Uterus (tissue), 4 donors: ENCODE data around the gene DOK7. TPM values are rescaled to one million over a fixed set of nuclear protein-coding genes. Genes with fewer than 3 reads are reported as not detected.
"Not testable (repeated sequence)": the region's sequence is repeated elsewhere in the genome, so short reads cannot be mapped to it uniquely, and the experiment has no call there.

Experiments used
- DNase-seq, 2 donors: peaks; one replicate each; pipeline ENCODE4 v3.0.0-alpha.2; 2019 to 2020
- H3K27ac ChIP-seq, 2 donors: fragments of 200-600 bp; sonication (generic); 1 replicate in 1 of 2; 2 replicates in 1 of 2; pipeline ENCODE4 v1.5.1; 2016 to 2018
- H3K27me3 ChIP-seq, 2 donors: fragments of 200-600 bp; sonication (generic); one replicate each; pipeline ENCODE4 v1.5.1; 2018 to 2019; ENCODE audit warnings: control low read depth in 1 of 2
- H3K36me3 ChIP-seq, 2 donors: fragments of 200-600 bp; sonication (generic); one replicate each; pipeline ENCODE4 v1.5.1; 2019; ENCODE audit warnings: control low read depth in 1 of 2
- H3K4me1 ChIP-seq, 2 donors: fragments of 200-600 bp; sonication (generic); one replicate each; pipeline ENCODE4 v1.5.1; 2018 to 2019; ENCODE audit warnings: control low read depth in 1 of 2
- H3K4me3 ChIP-seq, 2 donors: fragments of 200-600 bp; sonication (generic); 1 replicate in 1 of 2; 2 replicates in 1 of 2; pipeline ENCODE4 v1.5.1; 2018 to 2019; ENCODE audit warnings: mild to moderate bottlenecking in 1 of 2
- H3K9me3 ChIP-seq, 2 donors: fragments of 200-600 bp; sonication (generic); one replicate each; pipeline ENCODE4 v1.5.1; 2019; ENCODE audit warnings: control low read depth in 1 of 2
- CTCF ChIP-seq, 4 experiments: fragments of 200-600 bp in 2 of 4; fragments of 450-650 bp in 2 of 4; sonication (generic) in 2 of 4; IDR thresholded peaks; one replicate each; pipeline ENCODE4 v1.5.1; 2016 to 2019; ENCODE audit warnings: antibody characterized with exemption in 4 of 4, mild to moderate bottlenecking in 2 of 4, moderate library complexity in 1 of 4
- POLR2A ChIP-seq, 2 donors: fragments of 450-650 bp; IDR thresholded peaks; one replicate each; pipeline ENCODE4 v1.6.1; 2016; ENCODE audit warnings: antibody characterized with exemption in 2 of 2, mild to moderate bottlenecking in 1 of 2, moderate library complexity in 1 of 2
- intact Hi-C: fragments of 100-400 bp; cut with DNase I; formaldehyde crosslinking; loops from one replicate; pipeline ENCODE4 v1.15.1; 2023; ENCODE audit warnings: low total_unique reads
- total RNA-seq, 4 donors: library from RNA; depleted of rRNA in 3 of 4; stranded (reverse); fragments of >200 nt in 3 of 4; gene quantifications; one replicate each; pipeline versions ENCODE4 v1.1.0 to v1.2.4, GENCODE V29; 2014 to 2023
- donor health status: DM: yes; HTN: yes; CAD: no.

The DOK7 gene
- total RNA-seq, 4 donors from 2014 or later = 0.26 to 3.9 (median 0.85) TPM; not detected in 1

DNA sequence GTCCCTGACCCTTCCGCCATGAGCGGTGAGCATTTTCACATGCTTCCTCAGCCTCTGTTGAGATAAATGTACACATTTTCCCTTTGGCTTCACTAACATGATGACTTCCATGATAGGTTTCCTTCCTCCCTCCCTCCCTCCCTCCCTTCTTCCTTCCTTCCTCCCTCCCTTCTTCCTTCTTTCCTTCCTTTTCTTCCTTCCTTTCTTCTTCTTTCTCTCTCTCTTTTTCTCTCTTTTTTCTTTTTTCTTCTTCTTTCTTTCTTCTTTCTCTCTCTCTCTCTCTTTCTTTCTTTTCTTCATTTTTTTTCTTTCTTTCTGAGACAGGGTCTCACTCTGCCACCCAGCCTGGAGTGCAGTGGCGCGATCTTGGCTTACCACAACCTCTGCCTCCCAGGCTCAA is 12.5 kb upstream of the DOK7 start:
- Histone ChIP-seq H3K36me3 (no peaks in the 10 kb centered on the region), H3K27ac (no peak overlapping the region), H3K9me3 (no peaks in the 10 kb centered on the region), H3K4me3 (no peak overlapping the region), H3K27me3 (no peaks in the 10 kb centered on the region), H3K4me1 (no peaks in the 10 kb centered on the region)
- no peak for DNase-seq
- TF ChIP-seq POLR2A (IDR thresholded peaks at IDR 0.05) = no peak
- TF ChIP-seq CTCF (IDR thresholded peaks at IDR 0.05) = no peak
- intact Hi-C loops = no loop called here

DNA sequence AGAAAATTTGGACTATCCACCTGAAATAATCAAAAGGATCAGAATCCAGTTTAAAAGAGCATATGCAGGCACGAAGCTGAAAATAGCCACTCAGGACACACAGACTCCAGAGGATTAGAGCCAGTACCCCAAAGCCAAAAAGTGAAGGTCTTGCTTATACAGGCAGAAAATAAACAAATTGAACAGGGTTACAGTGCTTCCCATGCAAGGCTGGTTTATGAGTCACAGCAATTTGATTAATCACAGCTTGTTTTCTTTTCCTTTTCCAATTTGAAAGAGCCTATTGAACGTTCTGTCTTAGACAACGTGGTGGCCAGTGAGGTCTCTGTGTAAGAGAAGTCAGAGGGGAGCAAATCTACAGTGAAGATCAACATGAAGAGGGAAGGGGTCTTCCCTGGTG is 11.2 kb upstream of the DOK7 start:
- no peaks in the 10 kb centered on the region for H3K4me1 ChIP-seq
- intact Hi-C loops = no loop called here
- no peak for DNase-seq
- no peaks in the 10 kb centered on the region for H3K27me3 ChIP-seq
- no peaks in the 10 kb centered on the region for H3K36me3 ChIP-seq
- H3K27ac ChIP-seq = no peak overlapping the region
- TF ChIP-seq POLR2A (IDR thresholded peaks at IDR 0.05) = no peak
- no peak for TF ChIP-seq CTCF (IDR thresholded peaks at IDR 0.05)
- H3K4me3 ChIP-seq = no peak overlapping the region
- H3K9me3 ChIP-seq = no peaks in the 10 kb centered on the region

DNA sequence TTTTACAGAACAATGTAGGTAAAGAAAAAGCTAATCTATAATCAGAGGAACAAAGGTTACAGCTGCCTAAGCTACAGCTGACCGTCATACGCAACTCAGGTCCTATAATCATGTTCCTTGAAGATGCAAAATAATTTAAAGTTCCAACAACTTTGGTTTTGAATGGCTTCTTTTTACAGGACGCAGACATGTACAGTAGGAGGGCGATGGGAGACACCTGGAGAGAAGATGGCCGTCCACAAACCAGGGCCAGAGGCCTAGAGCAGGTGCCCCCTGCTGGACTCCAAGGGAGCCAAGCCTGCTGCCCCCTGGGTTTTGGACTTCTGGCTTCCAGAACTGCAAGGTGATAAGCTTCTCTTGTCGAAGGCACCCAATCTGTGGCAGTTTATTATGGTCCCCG is 10.7 kb upstream of the DOK7 start:
- no peaks in the 10 kb centered on the region for H3K36me3 ChIP-seq
- H3K9me3 ChIP-seq = no peaks in the 10 kb centered on the region
- H3K4me1 ChIP-seq = no peaks in the 10 kb centered on the region
- H3K27ac ChIP-seq = no peak overlapping the region
- no peak for DNase-seq
- no peaks in the 10 kb centered on the region for H3K27me3 ChIP-seq
- peak in 1 of 4 experiments; percentile 10 for TF ChIP-seq CTCF (IDR thresholded peaks at IDR 0.05)
- no peak for TF ChIP-seq POLR2A (IDR thresholded peaks at IDR 0.05)
- intact Hi-C loops = no loop called here
- no peak overlapping the region for H3K4me3 ChIP-seq

DNA sequence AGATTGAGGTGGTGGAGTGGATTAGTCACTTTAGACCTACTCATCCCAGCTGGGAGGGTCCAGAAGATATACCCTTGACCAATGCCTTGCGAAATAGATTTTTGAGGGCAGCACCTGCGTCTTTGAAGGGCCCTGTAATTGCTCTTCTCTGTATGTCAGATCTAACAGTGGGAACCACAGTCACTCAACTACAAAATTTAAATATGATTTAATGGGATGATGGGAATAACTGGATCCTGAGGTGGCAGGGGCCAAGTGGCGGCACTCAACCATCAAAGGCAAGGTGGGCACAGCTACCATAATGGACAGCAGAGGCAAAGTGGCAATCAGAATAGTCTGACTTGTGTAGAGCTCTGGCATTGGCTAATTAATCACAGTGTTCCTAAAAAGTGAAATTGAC is 7.5 kb upstream of the DOK7 start:
- DNase-seq, intact Hi-C loops, H3K4me1 ChIP-seq, H3K9me3 ChIP-seq, H3K27ac ChIP-seq, H3K4me3 ChIP-seq, H3K36me3 ChIP-seq, H3K27me3 ChIP-seq: not testable (repeated sequence)

DNA sequence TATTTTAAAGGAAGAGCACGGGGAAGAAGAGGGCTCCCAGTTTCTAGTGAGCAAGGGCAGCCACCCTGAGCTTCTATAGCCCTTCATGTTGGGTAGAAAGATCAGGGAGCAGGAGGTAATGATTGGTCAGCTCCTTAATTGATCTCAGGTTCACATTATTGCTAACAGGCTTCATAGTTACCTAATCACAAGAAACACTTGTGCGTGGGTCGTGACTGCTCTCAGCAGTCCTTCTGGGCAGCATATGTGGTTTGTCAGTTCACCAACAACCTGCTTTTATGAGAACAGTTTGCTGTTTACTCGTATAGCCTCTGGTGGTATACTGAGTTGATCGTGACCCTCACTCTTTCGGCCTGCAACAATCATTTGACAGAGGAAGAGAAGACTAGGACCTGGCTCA is 4.7 kb upstream of the DOK7 start:
- Histone ChIP-seq H3K4me1 (peaks cover 0 to 4% of the 10 kb centered on the region in 2 donors), H3K27ac (no peak overlapping the region), H3K36me3 (no peaks in the 10 kb centered on the region), H3K9me3 (no peaks in the 10 kb centered on the region), H3K27me3 (no peaks in the 10 kb centered on the region), H3K4me3 (no peak overlapping the region)
- DNase-seq = no peak
- intact Hi-C loops = no loop called here
- no peak for TF ChIP-seq CTCF (IDR thresholded peaks at IDR 0.05)
- no peak for TF ChIP-seq POLR2A (IDR thresholded peaks at IDR 0.05)

DNA sequence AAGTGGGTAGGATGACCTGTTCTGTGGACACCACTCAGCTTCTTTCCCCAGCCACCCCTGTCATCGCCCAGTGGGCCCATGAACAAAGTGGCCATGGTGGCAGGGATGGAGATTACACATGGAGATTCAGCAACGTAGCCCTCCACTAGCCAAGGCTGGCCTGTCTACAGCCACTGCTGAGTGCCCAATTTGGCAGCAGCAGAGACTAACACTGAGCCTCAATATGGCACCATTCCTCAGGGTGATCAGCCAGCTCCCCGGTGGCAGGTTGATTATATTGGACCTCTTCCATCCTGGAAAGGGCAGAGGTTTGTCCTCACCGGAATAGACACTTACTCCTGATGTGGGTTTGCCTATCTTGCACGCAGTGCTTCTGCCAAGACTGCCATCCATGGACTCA is 4.0 kb upstream of the DOK7 start:
- DNase-seq, H3K4me1 ChIP-seq, H3K9me3 ChIP-seq, H3K27me3 ChIP-seq, H3K36me3 ChIP-seq, H3K4me3 ChIP-seq, H3K27ac ChIP-seq, intact Hi-C loops: not testable (repeated sequence)
